H1 (cell line): ENCODE results near the gene PBX1. TPM values are rescaled to one million over a fixed set of nuclear protein-coding genes. Genes with fewer than 3 reads are reported as not detected.

ENCODE experiments used
- CTCF ChIA-PET: fragments of 300-600 bp; sonication (Branson Sonifier 250); formaldehyde crosslinking; loops from one replicate; lab custom pipeline; 2021; ENCODE audit not compliant: partially characterized antibody; lab: Charles Lee
- POLR2A ChIA-PET: fragments of 300-600 bp; sonication (Branson Sonifier 250); formaldehyde crosslinking; loops from one replicate; lab custom pipeline; 2021; ENCODE audit warnings: inconsistent platforms; ENCODE audit not compliant: partially characterized antibody; lab: Charles Lee
- DNase-seq, 2 experiments: peaks; one replicate each; pipeline versions ENCODE4 v3.0.0 to v3.0.0-alpha.2; 2010 to 2022; ENCODE audit warnings: low spot score in 2 of 2, low read depth in 1 of 2, mixed read lengths in 1 of 2
- FAIRE-seq: peaks from 2 replicates; lab custom pipeline; 2011; peaks lifted over from hg19 to GRCh38; lab: Jason Lieb, UNC
- H2AFZ ChIP-seq: 2 replicates; pipeline ENCODE4 v1.8.1; 2012; ENCODE audit warnings: low read length, inconsistent platforms
- H2AK5ac ChIP-seq: 2 replicates; pipeline ENCODE4 v1.6.1; 2013; ENCODE audit warnings: low read depth, low read length
- H2BK120ac ChIP-seq: replicated peaks from 2 replicates; pipeline ENCODE3; 2013; ENCODE audit warnings: low read depth, low read length, inconsistent platforms
- H2BK12ac ChIP-seq: 2 replicates; pipeline ENCODE4 v1.6.1; 2013; ENCODE audit warnings: low read depth, low read length
- H2BK15ac ChIP-seq: 2 replicates; pipeline ENCODE4 v1.6.1; 2013; ENCODE audit warnings: low read length
- H2BK20ac ChIP-seq: 2 replicates; pipeline ENCODE4 v1.6.1; 2013; ENCODE audit warnings: low read length
- H2BK5ac ChIP-seq: 2 replicates; pipeline ENCODE4 v1.6.1; 2013; ENCODE audit warnings: low read depth, low read length
- H3K14ac ChIP-seq: 2 replicates; pipeline ENCODE4 v1.6.1; 2013; ENCODE audit warnings: inconsistent platforms; ENCODE audit not compliant: insufficient read length
- H3K18ac ChIP-seq: 2 replicates; pipeline ENCODE4 v1.6.1; 2013; ENCODE audit warnings: low read length; ENCODE audit errors: extremely low read depth
- H3K23ac ChIP-seq: 2 replicates; pipeline ENCODE4 v1.6.1; 2013; ENCODE audit warnings: inconsistent platforms; ENCODE audit not compliant: insufficient read length
- H3K23me2 ChIP-seq: 2 replicates; pipeline ENCODE4 v1.6.1; 2013; ENCODE audit warnings: low read depth, low read length
- H3K27ac ChIP-seq: 2 replicates; pipeline ENCODE4 v1.6.1; 2011; ENCODE audit warnings: low read depth, low read length, inconsistent platforms
- H3K27me3 ChIP-seq, 4 experiments: replicated peaks in 1 of 4; 1 replicate in 1 of 4; 2 replicates in 3 of 4; pipeline versions ENCODE4 v1.6.1 to v1.8.1; 2011 to 2013; ENCODE audit warnings: low read length in 3 of 4, mild to moderate bottlenecking in 3 of 4, inconsistent platforms in 2 of 4, mixed read lengths in 2 of 4, moderate library complexity in 1 of 4; ENCODE audit not compliant: control insufficient read depth in 3 of 4, insufficient read depth in 3 of 4; ENCODE audit errors: extremely low read depth in 1 of 4
- H3K36me3 ChIP-seq, 4 experiments: 2 replicates each; pipeline versions ENCODE4 v1.6.1 to v1.8.1; 2011 to 2013; ENCODE audit warnings: mild to moderate bottlenecking in 4 of 4, low read length in 3 of 4, moderate library complexity in 2 of 4, control low read depth in 1 of 4, inconsistent platforms in 1 of 4; ENCODE audit not compliant: insufficient read depth in 4 of 4, control insufficient read depth in 2 of 4
- H3K4ac ChIP-seq: replicated peaks from 2 replicates; pipeline ENCODE3; 2013; ENCODE audit warnings: low read length, low read depth, mixed read lengths, inconsistent platforms; ENCODE audit not compliant: insufficient read length
- H3K4me1 ChIP-seq, 4 experiments: replicated peaks in 1 of 4; 1 replicate in 1 of 4; 2 replicates in 3 of 4; pipeline versions ENCODE4 v1.6.1 to v1.8.1; 2011 to 2013; ENCODE audit warnings: low read length in 3 of 4, inconsistent platforms in 2 of 4, mixed read lengths in 1 of 4; ENCODE audit not compliant: insufficient read depth in 4 of 4, control insufficient read depth in 3 of 4
- H3K4me2 ChIP-seq, 2 experiments: 2 replicates each; pipeline versions ENCODE4 v1.6.1 to v1.8.1; 2011 to 2013; ENCODE audit warnings: low read depth in 2 of 2, low read length in 2 of 2, control low read depth in 1 of 2, inconsistent platforms in 1 of 2, mild to moderate bottlenecking in 1 of 2; ENCODE audit not compliant: insufficient read depth in 1 of 2
- H3K4me3 ChIP-seq, 4 experiments: fragments of 200-600, 300-600 bp in 1 of 4; sonication (generic), shearing (Covaris generic), sonication (Bioruptor Twin) in 1 of 4; 2 replicates each; pipeline versions ENCODE4 v1.5.1 to v1.8.1; 2011 to 2016; ENCODE audit warnings: low read length in 4 of 4, low read depth in 3 of 4, control low read depth in 2 of 4, inconsistent platforms in 2 of 4, mild to moderate bottlenecking in 2 of 4, mixed read lengths in 1 of 4, moderate library complexity in 1 of 4; ENCODE audit not compliant: insufficient read depth in 2 of 4; ENCODE audit errors: extremely low read depth in 1 of 4
- H3K56ac ChIP-seq: replicated peaks from 2 replicates; pipeline ENCODE3; 2013; ENCODE audit warnings: low read depth, mild to moderate bottlenecking, mixed read lengths, low read length, inconsistent platforms; ENCODE audit not compliant: insufficient read length
- H3K79me1 ChIP-seq: 2 replicates; pipeline ENCODE4 v1.6.1; 2013; ENCODE audit warnings: low read depth, low read length, control low read depth
- H3K79me2 ChIP-seq, 2 experiments: 2 replicates each; pipeline versions ENCODE4 v1.6.1 to v1.8.1; 2012 to 2013; ENCODE audit warnings: low read length in 2 of 2, mild to moderate bottlenecking in 2 of 2, inconsistent platforms in 1 of 2; ENCODE audit not compliant: insufficient read depth in 2 of 2, control insufficient read depth in 1 of 2
- H3K9ac ChIP-seq, 4 experiments: replicated peaks in 1 of 4; 1 replicate in 1 of 4; 2 replicates in 3 of 4; pipeline versions ENCODE4 v1.6.1 to v1.8.1; 2011 to 2013; ENCODE audit warnings: low read depth in 3 of 4, low read length in 3 of 4, control low read depth in 2 of 4, mild to moderate bottlenecking in 2 of 4, moderate library complexity in 2 of 4, inconsistent platforms in 1 of 4; ENCODE audit errors: extremely low read depth in 1 of 4
- H3K9me3 ChIP-seq, 2 experiments: 2 replicates each; pipeline versions ENCODE4 v1.6.1 to v1.8.1; 2012 to 2013; ENCODE audit warnings: mild to moderate bottlenecking in 2 of 2, moderate library complexity in 2 of 2, control low read depth in 1 of 2, inconsistent platforms in 1 of 2, low read depth in 1 of 2, low read length in 1 of 2, mixed read lengths in 1 of 2; ENCODE audit not compliant: insufficient read depth in 2 of 2
- H4K20me1 ChIP-seq, 2 experiments: replicated peaks in 1 of 2; 2 replicates each; pipeline versions ENCODE3 to v1.8.1; 2011 to 2013; ENCODE audit warnings: inconsistent platforms in 2 of 2, low read length in 2 of 2, mild to moderate bottlenecking in 1 of 2; ENCODE audit not compliant: insufficient read depth in 2 of 2, control insufficient read depth in 1 of 2
- H4K5ac ChIP-seq: 2 replicates; pipeline ENCODE4 v1.6.1; 2013; ENCODE audit warnings: low read length, low read depth, mixed read lengths, inconsistent platforms; ENCODE audit not compliant: insufficient read length
- H4K8ac ChIP-seq: 2 replicates; pipeline ENCODE4 v1.8.0; 2013; ENCODE audit warnings: mild to moderate bottlenecking, moderate library complexity, low read length, inconsistent platforms; ENCODE audit not compliant: insufficient read depth; ENCODE audit errors: extremely low read depth
- H4K91ac ChIP-seq: replicated peaks from 2 replicates; pipeline ENCODE3; 2013; ENCODE audit warnings: low read length, mixed read lengths, inconsistent platforms; ENCODE audit not compliant: insufficient read length
- CBX8 ChIP-seq: fragments of 300-800, 300-1000 bp; sonication (generic); IDR thresholded peaks from 2 replicates; pipeline ENCODE4 v1.7.1; 2016; ENCODE audit warnings: low read depth, low read length, borderline replicate concordance
- CTBP2 ChIP-seq: IDR thresholded peaks from 2 replicates; pipeline ENCODE4 v1.7.0; 2011; ENCODE audit warnings: borderline replicate concordance, mild to moderate bottlenecking, moderate library complexity, mixed read lengths, low read length; ENCODE audit not compliant: insufficient read depth, insufficient read length
- EGR1 ChIP-seq: IDR thresholded peaks from 2 replicates; pipeline ENCODE4 v1.6.1; 2011; ENCODE audit warnings: low read depth, low read length, borderline replicate concordance
- FOSL1 ChIP-seq: IDR thresholded peaks from 2 replicates; pipeline ENCODE4 v1.6.1; 2011; ENCODE audit warnings: mild to moderate bottlenecking, low read depth, low read length, moderate library complexity; ENCODE audit not compliant: insufficient read depth
- HDAC2 ChIP-seq, 2 experiments: fragments of 300-600 bp in 1 of 2; sonication (generic) in 1 of 2; IDR thresholded peaks; 2 replicates each; pipeline ENCODE4 v1.6.1; 2011 to 2012; ENCODE audit warnings: low read depth in 2 of 2, low read length in 2 of 2, mild to moderate bottlenecking in 2 of 2, moderate library complexity in 2 of 2, borderline replicate concordance in 1 of 2, inconsistent platforms in 1 of 2
- MAFK ChIP-seq: IDR thresholded peaks from 2 replicates; pipeline ENCODE4 v1.6.1; 2012; ENCODE audit warnings: low read depth, mild to moderate bottlenecking, improper control_type of control experiment, low read length
- NANOG ChIP-seq: IDR thresholded peaks from 2 replicates; pipeline ENCODE4 v1.6.1; 2011; ENCODE audit warnings: low read length, low read depth, mild to moderate bottlenecking, inconsistent platforms; ENCODE audit not compliant: insufficient read depth, poor library complexity, severe bottlenecking
- RBBP5 ChIP-seq: IDR thresholded peaks from 2 replicates; pipeline ENCODE4 v1.7.1; 2012; ENCODE audit warnings: low read depth, mild to moderate bottlenecking, inconsistent platforms, low read length, moderate library complexity, borderline replicate concordance
- SP1 ChIP-seq: IDR thresholded peaks from 2 replicates; pipeline ENCODE4 v1.6.1; 2011; ENCODE audit warnings: low read depth, low read length
- SUZ12 ChIP-seq: fragments of 200-600 bp; sonication (generic); IDR thresholded peaks from 2 replicates; pipeline ENCODE4 v1.6.1; 2012; ENCODE audit warnings: mild to moderate bottlenecking, inconsistent platforms, low read length, moderate library complexity, mixed read lengths
- WGBS, 2 experiments: shearing (Covaris generic) in 1 of 2; methylation state at CpG; one replicate each; pipeline versions ENCODE4 v1.1.6 to v1.1.7; 2013 to 2015; ENCODE audit warnings: low lambda C conversion rate in 2 of 2, mixed read lengths in 2 of 2, inconsistent platforms in 1 of 2, low coverage in 1 of 2, missing lambda C conversion rate in 1 of 2; ENCODE audit not compliant: insufficient replicate concordance in 2 of 2, insufficient coverage in 1 of 2, insufficient read length in 1 of 2; ENCODE audit errors: extremely low coverage in 1 of 2, missing lambda C conversion rate in 1 of 2; 5-methylcytosine and 5-hydroxymethylcytosine counted together
- polyA plus RNA-seq, 7 experiments: library from polyadenylated mRNA; depleted of rRNA in 3 of 7; stranded (reverse) in 5 of 7; unstranded in 2 of 7; fragments of >200 nt in 5 of 7; fragments of 200-250 nt in 2 of 7; gene quantifications; 1 replicate in 5 of 7; 2 replicates in 1 of 7; 4 replicates in 1 of 7; pipeline versions ENCODE4 v1.2.1 to v1.2.3, GENCODE V29; 2011 to 2013; ENCODE audit warnings: missing spikeins in 2 of 7, mixed read lengths in 2 of 7
- total RNA-seq: library from RNA; stranded (reverse); fragmentation: NEBNext Ultra II Directional; extraction: Animal tissue kit (Norgen Biotek cat#: 25700); gene quantifications from 2 replicates; pipeline ENCODE4 v1.2.1, GENCODE V29; 2021
- TF ChIP-seq, protein P1 (sequence below): IDR thresholded peaks from 2 replicates; pipeline ENCODE4 v1.6.1; 2011; ENCODE audit warnings: low read depth, mild to moderate bottlenecking, low read length; ENCODE audit not compliant: insufficient read depth

PBX1 gene
- total and polyA plus RNA-seq, 2 of the 8 experiments (the other 6 are each of a cell fraction or from before 2014, with no cell fraction given): 87.4 to 124 TPM

DNA sequence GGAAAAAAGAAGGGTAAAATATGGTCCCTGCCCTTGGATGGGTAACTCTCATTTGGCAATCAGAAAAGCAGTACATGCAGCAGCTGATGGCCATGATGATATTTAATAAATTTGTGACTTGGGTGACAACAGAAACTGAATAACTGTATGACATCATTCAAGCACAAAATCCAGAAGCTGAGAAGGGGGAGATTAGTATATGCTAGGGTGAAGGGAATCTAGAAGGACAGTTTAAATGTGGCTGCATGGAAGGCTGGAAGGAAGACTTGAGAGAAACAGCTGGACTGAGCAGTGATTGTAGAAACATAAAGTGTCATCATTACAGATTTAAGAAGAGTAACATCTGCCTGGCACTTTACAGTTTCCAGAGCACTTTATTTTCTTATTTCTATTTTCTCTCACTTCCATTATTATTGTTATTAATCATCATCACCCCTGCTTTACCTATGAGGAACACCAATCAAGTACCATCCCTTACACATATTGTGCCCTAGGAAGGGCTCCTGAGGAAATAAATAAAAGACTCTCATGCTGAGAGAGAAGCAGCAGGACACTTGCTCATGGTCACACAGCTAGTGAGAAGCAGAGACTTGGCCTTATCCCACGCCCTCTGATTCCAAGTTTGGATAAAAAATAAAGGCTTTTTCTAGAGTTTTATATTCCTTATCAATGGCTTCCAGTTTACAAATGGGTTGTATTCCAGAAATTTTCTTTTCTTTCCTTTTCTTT lies 207.2 kb downstream of the PBX1 start:
- Histone ChIP-seq H3K27ac (no peak overlapping the region), H3K9ac (no peak overlapping the region), H3K4me2 (no peak overlapping the region), H2BK20ac (no peak overlapping the region), H3K23me2 (no peaks in the 10 kb centered on the region), H3K4me3 (no peak overlapping the region), H3K27me3 (no peaks in the 10 kb centered on the region), H3K9me3 (no peaks in the 10 kb centered on the region), H3K23ac (no peak overlapping the region), H4K91ac (no peak overlapping the region), H2BK5ac (no peak overlapping the region), H2AK5ac (no peak overlapping the region), H2BK120ac (no peak overlapping the region), H2AFZ (no peak overlapping the region), H3K14ac (no peak overlapping the region), H3K56ac (no peak overlapping the region), H3K36me3 (no peaks in the 10 kb centered on the region; a peak in 1 of 8 replicates), H2BK15ac (no peak overlapping the region), H4K5ac (no peak overlapping the region), H3K79me2 (peaks cover 0 to 78% of the 10 kb centered on the region in 2 experiments; a peak in 3 of 4 replicates), H3K79me1 (peaks cover 8% of the 10 kb centered on the region), H4K20me1 (peaks cover 2 to 4% of the 10 kb centered on the region in 2 experiments), H3K4me1 (peaks cover 3 to 10% (median 5%) of the 10 kb centered on the region in 4 experiments; a peak in 6 of 7 replicates), H3K4ac (no peak overlapping the region), H4K8ac (no peak overlapping the region), H3K18ac (no peak overlapping the region), H2BK12ac (no peak overlapping the region)
- 93% methylated on average over 1 of the region's 1 CpG; no CpG with 5 or more reads in 1 of the 2 experiments for WGBS, 2 experiments
- ChIA-PET POLR2A (interaction anchor here (1.7 kb wide), 1 partner anchor 36 kb away, joined by 3 read pairs; no protein-coding TSS in a partner anchor), CTCF (interaction anchor here (0.9 to 4.6 kb wide), 2 partner anchors 8 to 37 kb away, joined by 3 to 26 read pairs; no protein-coding TSS in a partner anchor)
- FAIRE-seq: no peak
- no peak for DNase-seq
- TF ChIP-seq SP1: no peak
- no peak for TF ChIP-seq HDAC2 (IDR thresholded peaks at IDR 0.05; ENCODE audit: borderline replicate concordance in 1 of 2, low read depth in 2 of 2, low read length in 2 of 2)
- no peak for TF ChIP-seq EGR1
- no peak for TF ChIP-seq CTBP2
- TF ChIP-seq CBX8: no peak
- no peak for TF ChIP-seq NANOG
- no peak for TF ChIP-seq FOSL1
- TF ChIP-seq RBBP5: no peak
- TF ChIP-seq, protein P1, sequence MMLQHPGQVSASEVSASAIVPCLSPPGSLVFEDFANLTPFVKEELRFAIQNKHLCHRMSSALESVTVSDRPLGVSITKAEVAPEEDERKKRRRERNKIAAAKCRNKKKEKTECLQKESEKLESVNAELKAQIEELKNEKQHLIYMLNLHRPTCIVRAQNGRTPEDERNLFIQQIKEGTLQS: no peak
- no peak for TF ChIP-seq MAFK
- no peak for TF ChIP-seq SUZ12
